Left renal pelvis (tissue), 4 donors: ENCODE measurements around the gene PLEKHO1. TPM values are rescaled to one million over a fixed set of nuclear protein-coding genes. Genes with fewer than 3 reads are reported as not detected.
"Not testable (repeated sequence)": the region's sequence is repeated elsewhere in the genome, so short reads cannot be mapped to it uniquely, and the experiment has no call there.

Experiments
- DNase-seq, 4 donors: peaks; one replicate each; pipeline ENCODE4 v3.0.0-alpha.2; 2013; ENCODE audit warnings: low read depth in 4 of 4, low spot score in 3 of 4
- polyA plus RNA-seq, 4 donors: library from polyadenylated mRNA; unstranded; fragments of 120-200 nt; gene quantifications; one replicate each; pipeline ENCODE4 v1.2.1, GENCODE V29; 2013; ENCODE audit not compliant: insufficient read length in 4 of 4

Gene PLEKHO1
- polyA plus RNA-seq, 4 donors = 42.5 to 67.2 (median 57.4) TPM

DNA sequence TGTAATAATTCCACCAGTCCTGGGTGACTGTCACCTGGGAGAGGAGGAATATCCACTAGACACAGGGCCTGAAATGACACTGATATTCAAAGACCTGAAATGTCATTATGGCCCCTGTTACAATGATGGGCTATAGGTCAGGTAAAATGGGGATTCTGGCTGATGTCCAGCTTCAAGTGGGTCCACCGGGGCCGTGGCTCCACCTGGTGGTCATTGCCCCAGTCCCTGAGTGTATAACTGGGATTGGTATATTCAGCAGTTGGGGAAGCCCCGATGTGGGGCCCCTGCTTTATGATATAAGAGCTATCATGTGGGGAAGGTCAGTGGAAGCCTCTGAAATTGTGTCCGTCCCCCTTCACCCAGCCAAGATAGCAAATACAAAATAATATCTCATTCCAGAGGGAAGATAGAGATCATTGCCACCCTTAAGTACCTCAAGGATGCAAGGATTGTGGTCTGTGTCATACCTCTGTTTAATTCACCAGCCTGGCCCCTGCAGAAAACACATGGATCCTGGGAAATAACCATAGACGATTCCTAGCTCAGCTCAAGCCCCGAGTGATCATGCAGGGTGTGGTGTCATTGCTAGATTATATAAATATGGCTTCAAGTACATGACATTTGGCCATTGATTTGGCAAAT lies 19.4 kb downstream of the PLEKHO1 start:
- no peak for DNase-seq

DNA sequence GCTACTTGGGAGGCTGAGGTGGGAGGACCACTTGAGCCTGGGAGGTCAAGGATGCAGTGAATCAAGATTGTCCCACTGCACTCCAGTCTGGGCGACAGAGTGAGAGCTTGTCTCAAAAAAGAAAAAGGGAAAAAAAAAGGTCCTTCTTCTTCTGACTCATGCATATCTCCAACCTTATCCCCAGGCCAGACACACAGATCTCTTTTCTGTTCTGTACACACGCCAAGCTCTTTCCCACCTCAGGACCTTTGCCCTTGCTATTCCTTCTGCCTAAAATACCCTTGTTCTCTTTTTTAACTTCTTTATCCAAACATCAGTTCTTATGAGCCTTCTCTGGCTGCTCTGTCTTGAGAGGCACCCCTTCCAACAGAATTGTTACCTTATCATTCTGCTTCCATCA lies 22.1 kb downstream of the PLEKHO1 start:
- DNase-seq = no peak

DNA sequence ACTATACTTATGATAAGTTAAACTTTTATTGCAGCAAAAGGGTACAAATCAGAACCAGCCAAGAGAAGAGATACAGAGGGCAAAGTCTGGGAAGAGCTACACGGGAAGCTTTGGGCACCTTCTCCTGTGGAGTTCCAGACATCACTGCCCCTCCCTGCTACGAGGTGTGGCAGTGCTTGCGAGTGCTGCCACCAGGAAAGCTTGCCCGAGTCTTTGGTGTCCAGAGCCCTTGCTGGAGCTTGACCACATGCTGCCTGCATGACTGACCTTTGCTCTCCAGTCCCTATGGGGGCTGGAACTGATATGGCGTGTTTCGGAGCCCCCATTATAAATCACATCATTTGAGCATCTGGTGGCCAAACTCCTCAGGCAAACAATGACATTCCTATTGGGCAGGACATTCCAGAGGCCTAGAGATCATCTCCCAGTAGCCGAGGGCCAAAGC lies 23.4 kb downstream of the PLEKHO1 start:
- no peak for DNase-seq

DNA sequence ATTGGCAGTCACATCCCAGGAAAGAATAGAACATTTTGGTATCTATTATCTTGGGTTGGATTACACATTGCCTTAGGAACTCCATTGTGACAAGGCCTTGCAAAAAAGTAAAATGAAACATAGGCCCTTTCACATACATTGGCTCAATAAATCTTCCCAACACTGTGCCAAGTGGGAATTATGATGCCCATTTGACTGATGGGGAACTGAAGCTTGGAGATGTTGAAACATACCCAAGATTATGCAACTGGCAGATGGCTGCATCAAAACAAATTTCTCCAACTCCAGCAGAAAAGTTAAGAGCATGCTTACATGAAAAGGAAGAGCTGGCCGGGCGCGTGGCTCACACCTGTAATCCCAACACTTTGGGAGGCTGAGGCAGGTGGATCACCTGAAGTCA lies 26.9 kb downstream of the PLEKHO1 start:
- no peak for DNase-seq

- no peak for DNase-seq
These were observed 28.8 kb downstream of the PLEKHO1 start for GRCh38 chr1:150178548-150178947.

DNA sequence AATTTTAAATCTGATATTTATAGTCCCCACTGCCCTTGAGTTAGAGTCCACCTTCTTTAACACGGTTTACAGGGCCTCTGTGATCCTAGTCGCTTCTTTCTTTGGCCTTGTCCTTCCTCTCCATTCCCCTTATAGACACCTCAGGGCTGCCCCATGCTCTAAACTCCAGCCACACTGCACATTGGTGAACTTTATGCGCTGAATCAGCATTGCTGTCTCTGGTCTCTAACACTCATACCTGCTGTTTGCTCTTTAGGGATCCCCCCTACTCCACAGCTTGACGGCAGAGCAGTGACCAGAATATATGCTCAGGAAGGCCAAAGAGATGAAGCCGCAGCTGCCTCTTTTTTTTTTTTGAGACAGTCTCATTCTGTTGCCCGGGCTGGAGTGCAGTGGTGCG lies 30.2 kb downstream of the PLEKHO1 start:
- no peak for DNase-seq

DNA sequence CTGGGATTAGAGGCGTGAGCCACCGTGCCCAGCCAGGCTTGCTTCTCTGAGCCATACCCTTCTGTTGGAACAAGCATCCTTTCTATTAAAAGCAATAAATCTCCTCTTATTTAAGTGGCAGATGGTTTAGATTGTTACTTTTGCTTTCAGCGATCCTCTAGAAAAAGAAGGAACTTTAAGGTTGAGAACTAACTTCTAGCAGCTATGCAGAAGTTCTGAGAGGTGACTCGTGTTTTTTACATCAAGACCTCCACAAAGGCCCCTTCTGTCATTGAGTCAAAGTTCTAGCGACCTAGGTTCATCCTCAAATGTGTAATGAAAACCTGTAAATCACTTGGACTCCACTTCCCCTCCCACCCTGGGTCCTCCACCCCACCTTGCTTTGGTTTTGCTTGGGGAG lies 30.8 kb downstream of the PLEKHO1 start:
- no peak for DNase-seq

- no peak for DNase-seq
These were observed 32.5 kb downstream of the PLEKHO1 start for GRCh38 chr1:150182247-150182646.

- no peak for DNase-seq
These were observed 33.3 kb downstream of the PLEKHO1 start for GRCh38 chr1:150183061-150183460.

DNA sequence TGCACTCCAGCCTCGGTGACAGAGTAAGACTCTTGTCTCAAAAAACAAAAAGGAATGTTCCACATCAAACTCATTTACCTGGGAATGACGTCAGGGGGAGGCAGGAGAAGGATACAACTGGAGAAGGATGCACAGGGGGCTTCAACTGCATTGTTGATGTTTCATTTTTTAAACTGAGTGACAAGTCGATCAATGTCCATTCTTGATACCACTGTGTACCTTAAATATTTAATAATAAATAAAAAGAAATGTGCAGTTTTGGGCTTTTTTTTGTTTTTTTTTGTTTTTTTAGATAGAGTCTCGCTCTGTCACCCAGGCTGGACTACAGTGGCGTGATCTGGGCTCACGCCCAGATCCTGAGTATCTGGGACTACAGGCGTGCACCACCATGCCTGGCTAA lies 35.8 kb downstream of the PLEKHO1 start:
- DNase-seq = no peak

DNA sequence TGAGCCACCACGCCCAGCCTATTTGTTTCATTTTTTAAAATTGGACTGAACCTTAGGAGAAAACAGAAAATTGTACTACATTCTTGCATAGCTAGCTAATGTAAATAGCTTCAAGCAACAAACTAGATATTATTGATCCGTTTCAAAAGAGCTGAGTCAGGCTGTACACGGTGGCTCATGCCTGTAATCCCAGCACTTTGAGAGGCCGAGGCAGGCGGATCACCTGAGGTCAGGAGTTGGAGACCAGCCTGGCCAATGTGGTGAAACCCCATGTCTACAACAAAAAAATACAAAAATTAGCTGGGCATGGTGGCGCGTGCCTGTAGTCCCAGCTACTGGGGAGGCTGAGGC lies 36.7 kb downstream of the PLEKHO1 start:
- not testable (repeated sequence) for DNase-seq

DNA sequence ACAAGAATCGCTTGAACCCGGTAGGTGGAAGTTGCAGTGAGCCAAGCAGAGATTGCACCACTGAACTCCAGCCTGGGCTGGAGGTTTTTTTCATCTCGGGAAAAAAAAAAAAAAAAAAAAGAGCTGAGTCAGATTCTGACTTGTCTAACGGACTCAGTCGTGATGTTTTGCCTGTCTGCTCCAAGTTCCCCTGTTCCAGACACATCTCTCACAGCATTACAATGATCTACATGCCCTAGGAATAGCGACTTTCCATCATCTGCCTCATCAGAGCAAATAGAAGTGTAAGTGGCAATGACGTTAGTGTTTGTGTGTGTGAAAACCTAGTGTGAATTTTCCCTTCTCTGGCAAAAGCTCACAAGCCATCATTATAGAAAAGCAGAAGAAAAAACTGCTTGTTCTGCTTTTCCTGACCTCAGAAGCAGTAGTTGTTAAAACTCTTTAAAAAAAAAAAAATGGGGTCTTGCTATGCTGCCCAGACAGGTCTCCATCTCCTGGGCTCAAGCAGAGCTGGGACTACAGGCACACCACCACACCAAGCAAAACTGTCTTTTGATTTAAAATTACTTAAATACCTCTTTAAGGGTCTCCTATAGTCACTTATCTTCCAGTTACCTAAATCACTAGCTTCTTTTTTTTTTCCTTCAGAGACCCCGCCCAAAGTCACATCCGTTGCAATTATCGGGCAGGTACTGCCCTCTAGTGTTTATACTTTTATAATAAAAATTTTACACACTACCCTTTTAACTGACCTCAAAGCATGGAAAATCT lies 37.3 kb downstream of the PLEKHO1 start:
- DNase-seq = no peak

DNA sequence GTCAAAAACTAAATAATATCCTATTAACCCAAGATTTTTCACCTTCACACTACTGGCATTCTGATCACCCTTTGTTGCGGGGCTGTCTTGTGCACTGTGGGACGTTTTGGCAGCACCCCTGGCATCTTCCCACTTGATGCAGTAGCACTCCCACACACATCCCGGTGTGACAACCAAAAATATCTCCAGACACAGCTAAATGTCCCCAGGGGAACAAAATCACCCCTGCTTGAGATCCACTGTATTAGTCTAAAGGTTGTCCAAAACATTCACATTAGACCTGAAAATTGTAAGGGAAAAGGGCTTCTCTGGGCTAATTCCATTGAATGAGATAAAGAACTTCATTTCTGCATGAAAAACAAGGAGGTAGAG lies 37.8 kb downstream of the PLEKHO1 start:
- no peak for DNase-seq

DNA sequence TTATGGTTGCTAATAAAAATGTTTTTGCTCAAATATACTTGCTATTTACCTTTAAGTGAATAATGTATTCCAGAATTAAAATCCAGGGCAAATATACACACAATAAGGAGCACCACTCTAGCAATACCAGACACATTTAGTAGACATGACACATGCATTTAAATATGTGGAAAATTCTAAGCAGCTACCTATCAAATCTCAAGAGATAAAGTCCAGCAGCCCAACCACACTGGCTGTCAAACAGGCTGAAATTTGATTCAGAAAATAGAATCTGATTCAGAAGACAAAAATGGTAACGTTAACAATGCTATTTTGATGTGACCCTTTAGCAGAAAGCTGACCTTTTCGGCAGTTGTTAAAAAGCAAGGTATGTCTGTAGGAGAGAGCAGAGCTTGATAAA lies 42.3 kb downstream of the PLEKHO1 start:
- no peak for DNase-seq

- DNase-seq = no peak
These were observed 44.8 kb downstream of the PLEKHO1 start for GRCh38 chr1:150194381-150195031.

DNA sequence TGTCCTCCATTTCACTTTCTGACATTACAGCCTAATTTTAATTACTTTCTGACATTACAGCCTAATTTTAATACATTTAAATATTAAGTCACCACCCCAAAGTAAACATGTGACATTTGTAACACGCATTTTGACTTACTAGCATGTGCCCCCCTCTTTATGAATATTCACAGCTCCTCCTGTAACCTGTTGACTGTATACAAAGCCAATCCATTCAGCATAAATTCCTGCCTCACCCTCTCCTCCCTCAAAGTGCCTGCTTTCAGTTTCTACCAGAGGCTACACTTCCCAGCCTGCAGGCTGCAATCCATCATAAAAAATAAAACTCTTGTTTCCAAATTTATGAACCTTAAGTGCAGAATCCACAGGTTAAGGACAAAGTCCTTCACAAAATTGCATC lies 46.7 kb downstream of the PLEKHO1 start:
- DNase-seq = no peak

GRCh38 chr1:150207281-150207971 lies 57.7 kb downstream of the PLEKHO1 start:
- DNase-seq = no peak

DNA sequence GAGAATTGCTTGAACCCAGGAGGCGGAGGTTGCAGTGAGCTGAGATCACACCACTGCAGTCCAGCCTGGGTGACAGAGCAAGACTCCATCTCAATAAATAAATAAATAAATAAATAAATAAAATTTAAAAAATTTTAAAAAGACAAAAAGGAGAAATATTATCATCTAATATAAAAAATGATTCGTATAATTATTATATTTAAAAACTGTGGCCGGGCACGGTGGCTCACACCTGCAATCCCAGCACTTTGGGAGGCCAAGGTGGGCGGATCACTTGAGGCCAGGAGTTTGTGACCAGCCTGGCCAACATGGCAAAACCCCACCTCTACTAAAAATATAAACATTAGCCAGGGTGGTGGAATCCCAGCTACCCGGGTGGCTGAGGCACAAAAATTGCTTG lies 58.7 kb downstream of the PLEKHO1 start:
- not testable (repeated sequence) for DNase-seq
